Endothelial cell of umbilical vein (primary cell): ENCODE data around the gene TDRD7. TPM values are rescaled to one million over a fixed set of nuclear protein-coding genes. Genes with fewer than 3 reads are reported as not detected.

Experiments used
- BruUV-seq: library from RNA; stranded (reverse); fragments of 400-500 nt; replicated peaks from 2 replicates; lab custom pipeline; 2021; lab: Mats Ljungman, UMichigan
- CTCF ChIA-PET: fragments of 300-600, 350-600 bp; sonication (Branson Sonifier 250); formaldehyde crosslinking; loops from one replicate; lab custom pipeline; 2021; ENCODE audit warnings: antibody characterized with exemption, inconsistent platforms; lab: Charles Lee
- POLR2A ChIA-PET: fragments of 300-600, 350-600 bp; sonication (Branson Sonifier 250); formaldehyde crosslinking; loops from one replicate; lab custom pipeline; 2021; ENCODE audit warnings: antibody characterized with exemption, inconsistent platforms; lab: Charles Lee
- DNase-seq: peaks from one replicate; pipeline ENCODE4 v3.0.0-alpha.2; 2011; ENCODE audit warnings: low read depth, low spot score
- FAIRE-seq: peaks from 2 replicates; lab custom pipeline; 2011; peaks lifted over from hg19 to GRCh38; lab: Jason Lieb, UNC
- H2AFZ ChIP-seq: 2 replicates; pipeline ENCODE4 v1.6.0; 2012; ENCODE audit warnings: low read depth, low read length, control low read depth, inconsistent platforms
- H3K27ac ChIP-seq: 2 replicates; pipeline ENCODE4 v1.5.1; 2011; ENCODE audit warnings: low read depth, mild to moderate bottlenecking, control low read depth, low read length, moderate library complexity; ENCODE audit not compliant: insufficient read depth
- H3K27me3 ChIP-seq, 2 experiments: 2 replicates each; pipeline versions ENCODE4 v1.6.0 to v1.6.1; 2011; ENCODE audit warnings: low read length in 2 of 2, mixed read lengths in 1 of 2; ENCODE audit not compliant: control insufficient read depth in 2 of 2, insufficient read depth in 2 of 2
- H3K36me3 ChIP-seq, 2 experiments: 2 replicates in 1 of 2; 3 replicates in 1 of 2; pipeline ENCODE4 v1.5.1; 2011; ENCODE audit warnings: low read length in 2 of 2, mild to moderate bottlenecking in 1 of 2, moderate library complexity in 1 of 2; ENCODE audit not compliant: control insufficient read depth in 2 of 2, insufficient read depth in 2 of 2; ENCODE audit errors: extremely low read depth in 1 of 2
- H3K4me1 ChIP-seq: 3 replicates; pipeline ENCODE4 v1.5.1; 2011; ENCODE audit warnings: mild to moderate bottlenecking, low read length; ENCODE audit not compliant: control insufficient read depth, insufficient read depth; ENCODE audit errors: extremely low read depth
- H3K4me2 ChIP-seq: 2 replicates; pipeline ENCODE4 v1.6.1; 2011; ENCODE audit warnings: low read length, control low read depth, mixed read lengths; ENCODE audit not compliant: insufficient read depth
- H3K4me3 ChIP-seq, 3 experiments: fragments of 200-600 bp in 1 of 3; sonication (generic), shearing (Covaris generic) in 1 of 3; replicated peaks in 1 of 3; 2 replicates each; pipeline ENCODE4 v1.5.1; 2011 to 2016; ENCODE audit warnings: control low read depth in 3 of 3, low read length in 3 of 3, mild to moderate bottlenecking in 2 of 3, inconsistent platforms in 1 of 3, low read depth in 1 of 3, moderate library complexity in 1 of 3; ENCODE audit not compliant: insufficient read depth in 1 of 3
- H3K79me2 ChIP-seq: 2 replicates; pipeline ENCODE4 v1.6.0; 2012; ENCODE audit warnings: low read length, inconsistent platforms; ENCODE audit not compliant: control insufficient read depth, insufficient read depth
- H3K9ac ChIP-seq: replicated peaks from 2 replicates; pipeline ENCODE3; 2011; ENCODE audit warnings: low read length, control low read depth; ENCODE audit not compliant: insufficient read depth; ENCODE audit errors: extremely low read depth
- H3K9me1 ChIP-seq: replicated peaks from 3 replicates; pipeline ENCODE4 v1.6.0; 2011; ENCODE audit warnings: mild to moderate bottlenecking, low read length; ENCODE audit not compliant: control insufficient read depth, insufficient read depth; ENCODE audit errors: extremely low read depth
- H3K9me3 ChIP-seq: replicated peaks from 2 replicates; pipeline ENCODE4 v1.5.1; 2012; ENCODE audit warnings: low read length, inconsistent platforms; ENCODE audit not compliant: control insufficient read depth, insufficient read depth
- H4K20me1 ChIP-seq: replicated peaks from 2 replicates; pipeline ENCODE3; 2011; ENCODE audit warnings: mild to moderate bottlenecking, low read length; ENCODE audit not compliant: control insufficient read depth, insufficient read depth; ENCODE audit errors: extremely low read depth
- CTCF ChIP-seq, 2 donors: IDR thresholded peaks; 1 replicate in 1 of 2; 2 replicates in 1 of 2; pipeline ENCODE4 v1.5.1; 2011; ENCODE audit warnings: low read length in 2 of 2, mild to moderate bottlenecking in 2 of 2, moderate library complexity in 2 of 2, control low read depth in 1 of 2, inconsistent platforms in 1 of 2, low read depth in 1 of 2; ENCODE audit not compliant: insufficient read depth in 1 of 2; ENCODE audit errors: extremely low read depth in 1 of 2
- EZH2 ChIP-seq: IDR thresholded peaks from 2 replicates; pipeline ENCODE4 v1.6.1; 2012; ENCODE audit warnings: borderline replicate concordance, low read depth, mild to moderate bottlenecking, moderate library complexity, low read length, inconsistent platforms; ENCODE audit not compliant: severe bottlenecking
- FOS ChIP-seq: IDR thresholded peaks from 2 replicates; pipeline ENCODE4 v1.6.1; 2011; ENCODE audit warnings: mild to moderate bottlenecking, low read length, moderate library complexity, borderline replicate concordance; ENCODE audit not compliant: insufficient read depth
- GATA2 ChIP-seq: IDR thresholded peaks from 2 replicates; pipeline ENCODE4 v1.7.0; 2011; ENCODE audit warnings: low read depth, mild to moderate bottlenecking, moderate library complexity, mixed read lengths, low read length; ENCODE audit not compliant: insufficient read length, insufficient read depth
- JUN ChIP-seq: IDR thresholded peaks from 2 replicates; pipeline ENCODE4 v1.6.1; 2011; ENCODE audit warnings: borderline replicate concordance, low read depth; ENCODE audit not compliant: insufficient read length, insufficient read depth
- MAX ChIP-seq: IDR thresholded peaks from 2 replicates; pipeline ENCODE4 v1.6.1; 2011; ENCODE audit not compliant: insufficient read depth, insufficient read length
- MYC ChIP-seq: IDR thresholded peaks from one replicate; pipeline ENCODE4 v1.6.1; 2011; ENCODE audit warnings: mild to moderate bottlenecking, low read depth, low read length
- POLR2A ChIP-seq: IDR thresholded peaks from 2 replicates; pipeline ENCODE4 v1.6.1; 2012; ENCODE audit warnings: low read depth, mild to moderate bottlenecking, control low read depth, low read length
- POLR2AphosphoS5 ChIP-seq: IDR thresholded peaks from 2 replicates; pipeline ENCODE4 v1.6.1; 2012; ENCODE audit warnings: low read depth, mild to moderate bottlenecking, control low read depth, low read length, moderate library complexity; ENCODE audit not compliant: insufficient read depth
- dilution Hi-C: fragments of 300-500 bp; cut with MboI; formaldehyde crosslinking; loops from one replicate; pipeline ENCODE4 v1.15.0; 2019; ENCODE audit warnings: low sequenced_read_pairs; ENCODE audit not compliant: extremely low pct_ligation_motif_present
- intact Hi-C: fragments of 100-400 bp; cut with micrococcal nuclease; formaldehyde crosslinking; loops from one replicate; pipeline ENCODE4 v1.10.0; 2022
- polyA plus RNA-seq, 4 experiments: library from polyadenylated mRNA; depleted of rRNA in 3 of 4; stranded (reverse) in 3 of 4; unstranded in 1 of 4; fragments of >200 nt; gene quantifications; 2 replicates each; pipeline versions ENCODE4 v1.2.1 to v1.2.3, GENCODE V29; 2011 to 2012; ENCODE audit warnings: missing spikeins in 1 of 4
- total RNA-seq: library from RNA; stranded (reverse); gene quantifications from 2 replicates; pipeline ENCODE4 v1.2.3, GENCODE V29; 2021

TDRD7 gene
- total and polyA plus RNA-seq, 2 donors (not counting 3 experiments of a cell fraction or from before 2014, with no cell fraction given): 4.9 to 11.5 TPM

GRCh38 chr9:97389249-97389648 is 22.6 kb upstream of the TDRD7 start:
- POLR2A ChIA-PET: no interaction called here
- Histone ChIP-seq H3K36me3 (no peaks in the 10 kb centered on the region), H3K27ac (no peak overlapping the region), H3K9me3 (no peaks in the 10 kb centered on the region), H3K9ac (no peak overlapping the region), H3K9me1 (no peaks in the 10 kb centered on the region), H3K4me2 (no peak overlapping the region), H4K20me1 (no peaks in the 10 kb centered on the region), H3K27me3 (no peaks in the 10 kb centered on the region), H3K4me3 (no peak overlapping the region), H2AFZ (no peak overlapping the region), H3K4me1 (no peaks in the 10 kb centered on the region), H3K79me2 (no peaks in the 10 kb centered on the region)
- no TSS peak for BruUV-seq
- CTCF ChIA-PET: no interaction called here
- DNase-seq (no peak), FAIRE-seq (no peak)
- intact Hi-C loops (no loop called here), dilution Hi-C loops (no loop called here)
- no peak for TF ChIP-seq JUN
- TF ChIP-seq POLR2A: no peak
- no peak for TF ChIP-seq CTCF (IDR thresholded peaks at IDR 0.05; ENCODE audit: extremely low read depth in 1 of 2, insufficient read depth in 1 of 2, low read depth in 1 of 2, low read length in 2 of 2)
- no peak for TF ChIP-seq POLR2AphosphoS5
- no peak for TF ChIP-seq MYC
- TF ChIP-seq EZH2: no peak
- no peak for TF ChIP-seq MAX
- no peak for TF ChIP-seq FOS
- no peak for TF ChIP-seq GATA2
